HT-29 (cell line): ENCODE data around the gene TMUB2. TPM values are rescaled to one million over a fixed set of nuclear protein-coding genes. Genes with fewer than 3 reads are reported as not detected.
"Not testable (repeated sequence)": the region's sequence is repeated elsewhere in the genome, so short reads cannot be mapped to it uniquely, and the experiment has no call there.

Source experiments
- DNase-seq: peaks from one replicate; pipeline ENCODE4 v3.0.0-alpha.2; 2015; ENCODE audit warnings: low spot score
- small RNA-seq: library from RNA; depleted of rRNA; stranded (forward); fragments of <200 nt; gene quantifications from one replicate; pipeline ENCODE3, GENCODE V24; 2014
- total RNA-seq: library from RNA; depleted of rRNA; stranded (reverse); fragments of >200 nt; shearing (Covaris generic); gene quantifications from 2 replicates; pipeline ENCODE4 v1.2.3, GENCODE V29; 2014; rRNA removed

Gene TMUB2
- total RNA-seq, 1 experiment from 2014 or later: 45.4 TPM

DNA sequence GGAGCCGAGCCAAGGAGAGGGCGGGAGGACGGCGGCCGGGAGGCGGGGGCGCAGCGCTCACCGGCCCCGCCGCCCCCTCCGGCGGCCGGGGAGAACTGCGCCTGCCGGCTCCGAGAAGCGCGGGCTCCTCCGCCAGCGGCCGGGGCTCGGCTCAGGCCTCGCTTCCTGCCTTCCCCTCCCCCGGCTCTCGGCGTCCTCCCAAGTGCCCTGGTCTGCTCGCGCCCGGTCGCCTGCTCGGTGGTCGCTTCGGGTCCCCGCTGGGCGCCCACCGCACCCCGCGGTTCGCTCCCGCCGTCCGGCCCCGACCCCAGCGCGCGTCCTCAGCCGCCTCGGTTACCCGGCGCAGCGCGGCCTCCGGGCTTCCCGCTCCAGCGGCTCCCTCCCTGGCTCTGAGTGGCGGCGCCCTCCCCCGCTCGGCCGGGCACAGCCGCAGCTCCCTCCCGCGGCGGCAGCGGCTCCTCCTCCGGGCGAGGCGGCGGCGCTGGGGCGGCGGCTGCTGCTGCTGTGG, 32.4 kb downstream of the TMUB2 start:
- DNase-seq: peak; percentile 68

DNA sequence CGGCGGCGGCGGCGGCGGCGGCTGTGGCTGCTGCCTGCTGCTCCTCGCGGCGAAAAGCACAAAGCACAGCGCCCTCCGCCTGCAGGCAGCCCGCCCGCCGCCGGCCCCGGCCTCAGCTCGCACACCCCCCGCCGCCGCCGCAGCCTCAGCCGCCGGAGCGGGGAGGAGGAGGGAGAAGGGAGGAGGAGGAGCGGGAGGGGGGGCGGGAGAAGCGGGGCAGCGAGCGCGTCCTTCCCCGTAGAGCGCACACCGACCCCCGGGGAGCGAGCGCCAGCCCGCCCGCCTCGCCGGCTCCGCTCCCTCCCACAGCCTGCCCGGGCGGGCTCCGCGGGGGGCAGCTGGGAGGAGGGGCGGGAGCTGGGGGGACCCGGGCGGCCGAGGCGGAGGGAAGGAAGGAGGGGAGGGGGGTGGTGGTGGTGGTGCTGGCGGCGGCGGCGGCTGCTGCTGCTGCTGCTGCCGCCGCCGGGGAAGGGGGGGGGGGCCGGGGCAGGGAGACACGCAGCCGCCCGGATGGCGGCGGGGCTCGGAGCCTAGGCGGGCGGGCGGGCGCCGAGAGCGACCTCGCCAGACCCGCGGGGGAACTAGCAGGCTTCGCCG, 32.9 kb downstream of the TMUB2 start, which contains the start of gene UBTF:
Gene UBTF, minus strand, starts transcription at position 60 of the 597 bp plus-strand sequence. CDS start 1,446 bp downstream, outside the sequence.
- DNase-seq: peak; percentile 46

DNA sequence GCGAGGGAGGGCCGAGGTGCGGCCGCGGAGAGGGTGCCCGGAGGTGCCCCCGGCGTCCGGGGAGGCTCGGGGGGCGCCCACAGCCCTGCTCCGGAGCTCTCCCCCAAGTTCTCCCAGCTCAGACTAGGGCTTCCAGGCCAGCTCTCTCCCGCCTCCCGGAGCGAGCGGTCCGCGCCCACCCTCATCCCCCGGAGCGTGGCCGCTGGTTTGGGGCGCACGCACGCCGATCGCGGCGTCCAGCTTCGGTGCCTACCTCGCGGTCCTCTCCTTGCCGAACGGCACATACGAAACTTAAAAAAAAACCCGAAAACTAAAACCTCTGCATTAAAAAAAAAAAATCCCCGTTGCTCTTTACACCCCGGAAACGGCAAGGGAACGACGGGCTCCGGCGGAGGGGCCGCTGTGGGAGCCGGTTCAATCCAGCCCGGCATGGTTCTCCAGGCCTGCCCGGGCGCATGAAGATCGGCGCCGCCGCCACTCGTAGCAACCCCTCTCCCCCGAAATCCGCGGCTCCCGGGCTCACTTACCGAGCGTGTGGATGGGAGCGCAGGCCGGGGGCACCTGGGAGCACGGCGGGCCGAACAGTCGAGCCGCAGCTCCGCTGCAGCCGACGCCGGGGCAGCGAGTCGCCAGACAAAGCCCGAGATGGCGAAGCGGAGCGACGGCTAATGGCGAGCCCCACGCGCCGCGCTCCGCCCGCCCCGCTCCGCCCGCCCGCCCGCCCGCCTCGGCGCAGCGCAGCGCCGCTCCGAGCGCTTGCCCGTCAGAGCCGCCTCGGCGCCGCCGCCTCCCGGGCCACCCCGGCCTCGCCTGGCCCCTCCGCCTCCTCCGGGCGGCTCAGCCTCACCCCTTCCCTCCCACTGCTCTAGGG, 33.7 kb downstream of the TMUB2 start:
- DNase-seq: peak; percentile 38

DNA sequence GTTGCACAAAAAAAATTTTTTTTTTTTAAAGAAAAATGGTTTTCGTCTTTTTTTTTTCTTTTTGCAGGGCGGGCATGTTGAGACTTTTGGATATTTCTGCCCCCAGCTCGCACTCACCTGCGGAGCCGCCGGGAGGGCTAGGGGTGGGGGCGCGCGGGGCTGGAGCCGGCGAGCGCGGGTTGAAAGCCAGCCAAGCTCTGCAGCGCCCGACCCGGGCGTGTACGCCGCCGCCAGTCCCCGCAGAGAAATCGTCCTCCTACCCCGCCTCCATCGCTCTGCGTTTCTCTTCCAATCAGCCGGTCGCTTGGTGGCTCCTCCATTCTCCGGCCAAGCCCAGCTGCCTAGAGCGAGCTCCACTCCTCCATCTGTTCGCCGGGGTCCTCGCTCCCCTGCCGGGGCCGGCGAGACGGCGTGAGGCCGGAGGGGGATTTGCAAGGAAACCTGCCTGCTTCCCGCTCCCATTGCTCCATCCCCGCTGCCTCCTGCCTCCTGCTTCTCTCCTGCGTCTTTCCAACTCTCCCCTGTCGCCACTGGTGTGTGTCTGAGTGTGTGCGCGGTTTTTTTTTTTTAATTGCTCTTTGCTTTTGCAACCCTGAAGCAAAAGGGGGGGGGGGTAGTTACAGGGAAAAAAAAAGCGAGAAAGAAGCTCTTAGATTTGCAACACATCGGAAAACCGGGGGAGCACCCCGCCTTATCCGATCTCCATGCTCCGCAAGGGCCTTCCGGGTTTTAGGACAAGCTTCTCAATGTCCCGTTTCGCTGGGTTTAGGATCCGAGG, 34.5 kb downstream of the TMUB2 start:
- DNase-seq: peak; percentile 67

DNA sequence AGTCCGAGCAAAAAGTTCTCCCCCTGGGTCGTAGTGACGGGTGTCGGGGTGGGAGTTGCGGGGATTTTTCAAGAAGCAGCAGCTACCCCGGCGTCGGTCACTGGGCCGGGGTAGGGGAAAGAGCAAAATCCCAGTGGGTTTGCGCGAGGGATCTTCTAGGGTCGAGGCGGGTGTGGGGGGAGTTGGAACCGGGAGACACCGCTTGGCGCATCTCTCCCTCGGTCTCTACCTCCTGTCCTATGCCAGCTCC, 35.0 kb downstream of the TMUB2 start:
- no peak for DNase-seq

DNA sequence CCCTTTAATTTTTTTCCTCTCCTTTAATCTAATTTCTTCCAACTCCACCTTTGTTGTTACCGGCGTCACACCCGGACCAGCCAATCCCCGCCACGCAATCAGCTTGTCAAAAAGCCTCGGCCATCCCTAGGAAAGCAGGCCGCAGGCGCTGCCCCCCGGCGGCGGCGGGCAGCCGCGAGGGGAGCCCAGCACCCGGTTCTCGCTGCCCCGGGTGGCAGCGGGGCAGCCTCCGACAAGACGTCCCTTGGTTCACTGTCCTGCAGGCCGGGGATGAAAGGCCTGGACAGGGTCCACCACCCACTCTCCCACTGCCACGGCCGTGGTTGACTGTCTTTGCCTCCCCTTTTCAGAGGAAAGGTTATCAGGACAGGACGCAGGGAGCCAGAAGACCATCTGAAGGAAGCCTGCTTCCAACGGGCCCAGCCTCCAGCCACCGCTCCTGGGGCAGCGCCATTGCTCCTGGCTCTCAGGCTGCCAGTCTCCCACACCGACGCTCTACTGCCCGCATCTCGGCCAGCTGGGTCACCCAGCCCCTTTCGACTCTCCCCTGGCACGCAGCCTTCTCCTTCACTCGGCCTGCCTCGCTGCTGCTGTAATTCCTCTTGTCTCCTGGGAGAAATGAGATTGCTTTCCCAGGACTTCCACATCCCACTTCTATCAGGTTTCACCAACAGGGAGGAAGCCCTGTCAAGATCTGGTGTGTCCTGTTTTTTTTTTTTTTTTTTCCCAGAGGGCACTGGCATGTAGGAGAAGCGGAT, 35.5 kb downstream of the TMUB2 start:
- peak; percentile 54 for DNase-seq

DNA sequence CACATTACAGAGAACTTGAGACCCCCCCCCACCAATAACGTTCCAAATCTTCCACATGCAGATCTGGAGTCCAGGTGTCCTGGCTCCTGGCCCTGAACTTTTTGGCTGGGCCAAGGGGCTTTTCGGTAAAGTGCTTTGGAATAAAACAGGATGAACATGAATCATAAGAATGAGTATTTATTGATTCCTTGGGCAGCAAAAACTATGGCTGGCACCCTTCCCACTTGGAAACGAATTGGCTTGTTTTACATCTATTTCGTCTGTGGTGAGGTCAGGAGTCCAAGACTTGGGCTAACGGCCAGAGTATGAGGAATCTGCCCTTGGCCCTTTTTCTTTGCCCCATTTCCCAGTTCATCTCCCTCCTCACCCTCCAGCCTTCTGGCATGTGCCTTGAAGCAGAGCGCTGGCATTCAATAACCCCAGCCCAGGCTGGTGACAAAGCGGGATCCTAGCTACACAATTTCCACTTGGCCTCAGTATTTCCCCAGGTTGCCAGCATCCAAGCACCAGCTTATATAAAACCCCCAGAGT, 36.8 kb downstream of the TMUB2 start:
- DNase-seq: no peak

DNA sequence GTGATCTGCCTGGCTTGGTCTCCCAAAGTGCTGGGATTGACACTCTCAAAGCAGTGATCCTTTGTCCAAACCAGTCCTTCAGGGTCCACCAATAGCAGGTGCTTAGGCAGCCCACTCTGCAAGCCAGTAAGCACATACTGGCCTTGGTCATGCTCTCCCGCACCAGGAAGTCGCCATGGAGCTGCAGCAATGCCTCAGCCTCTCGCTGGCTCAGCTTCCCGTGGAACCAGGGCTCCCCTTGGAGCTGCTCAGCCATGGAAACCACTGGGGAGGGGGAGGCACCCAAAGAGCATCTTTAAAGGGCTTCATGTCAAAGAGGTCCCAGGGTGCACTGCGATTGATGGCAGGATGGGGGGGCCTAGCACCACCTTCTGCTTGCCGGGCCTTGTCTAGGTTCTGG, 42.3 kb downstream of the TMUB2 start:
- DNase-seq: no peak

DNA sequence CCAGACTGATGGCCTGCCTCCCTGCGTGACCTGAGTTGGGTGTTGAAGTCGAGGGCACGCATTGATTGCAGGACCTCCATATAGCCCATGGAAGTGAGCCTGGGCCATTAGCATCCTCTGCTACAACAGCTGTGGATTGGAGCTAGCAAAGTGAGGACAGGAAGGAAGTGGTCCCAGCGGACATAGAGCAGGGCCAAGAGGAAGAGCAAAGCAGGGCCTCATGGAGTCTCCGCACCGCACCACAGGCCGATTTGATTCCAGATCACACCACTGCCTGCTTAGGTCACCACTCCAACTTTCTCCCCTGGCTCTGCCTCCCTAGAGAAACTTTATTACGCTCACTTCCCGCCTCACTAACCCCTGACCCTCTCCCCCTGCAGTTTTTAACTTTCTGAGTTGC, 43.4 kb downstream of the TMUB2 start:
- no peak for DNase-seq

DNA sequence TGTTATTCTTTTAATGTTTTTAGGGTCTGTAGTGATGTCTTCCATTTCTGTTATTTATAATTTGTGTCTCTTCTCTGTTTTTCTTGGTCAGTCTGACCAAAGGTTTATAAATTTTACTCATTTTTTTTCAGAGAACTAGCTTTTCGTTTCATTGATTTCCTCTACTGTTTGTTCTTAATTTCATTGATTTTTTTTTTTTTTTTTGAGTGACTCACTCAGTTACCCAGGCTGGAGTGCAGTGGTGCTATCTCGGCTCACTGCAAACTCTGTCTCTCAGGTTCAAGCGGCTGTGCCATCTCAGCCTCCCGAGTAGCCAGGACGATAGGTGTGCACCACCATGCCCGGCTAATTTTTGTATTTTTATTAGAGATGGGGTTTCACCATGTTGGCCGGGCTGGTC, 45.3 kb downstream of the TMUB2 start:
- no peak for DNase-seq

DNA sequence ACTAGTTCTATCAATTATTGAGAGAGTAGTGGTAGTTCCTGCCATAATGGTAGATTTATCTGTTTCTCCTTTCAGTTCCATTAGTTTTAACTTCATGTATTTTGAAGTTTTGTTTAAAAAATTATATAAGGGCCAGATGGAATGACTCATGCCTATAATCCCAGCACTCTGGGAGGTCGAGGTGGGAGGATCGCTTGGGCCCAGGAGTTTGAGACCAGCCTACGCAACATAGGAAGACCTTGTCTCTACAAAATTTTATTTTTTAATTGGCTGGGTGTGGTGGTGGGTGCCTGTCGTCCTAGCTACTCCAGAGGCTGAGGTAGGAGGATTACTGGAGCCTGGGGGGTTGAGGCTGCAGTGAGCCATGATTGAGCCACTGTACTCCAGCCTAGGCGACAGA, 46.8 kb downstream of the TMUB2 start:
- no peak for DNase-seq

DNA sequence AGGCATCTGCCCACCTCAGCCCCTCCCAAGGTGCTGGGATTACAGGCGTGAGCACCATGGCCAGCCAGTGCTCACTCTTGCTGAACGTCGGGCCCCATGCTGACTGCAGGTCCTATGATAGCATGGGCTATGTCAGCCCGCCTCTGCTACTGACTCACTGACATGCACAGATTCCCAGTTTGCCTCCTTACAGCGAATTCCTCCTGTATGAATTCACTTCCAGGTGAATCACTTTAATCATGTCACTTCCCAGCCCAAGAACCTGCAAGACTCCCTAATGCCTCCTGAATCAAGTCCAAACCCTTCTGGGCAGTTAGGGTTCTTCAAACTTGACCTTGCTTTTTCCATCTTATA, 48.8 kb downstream of the TMUB2 start:
- DNase-seq: no peak

DNA sequence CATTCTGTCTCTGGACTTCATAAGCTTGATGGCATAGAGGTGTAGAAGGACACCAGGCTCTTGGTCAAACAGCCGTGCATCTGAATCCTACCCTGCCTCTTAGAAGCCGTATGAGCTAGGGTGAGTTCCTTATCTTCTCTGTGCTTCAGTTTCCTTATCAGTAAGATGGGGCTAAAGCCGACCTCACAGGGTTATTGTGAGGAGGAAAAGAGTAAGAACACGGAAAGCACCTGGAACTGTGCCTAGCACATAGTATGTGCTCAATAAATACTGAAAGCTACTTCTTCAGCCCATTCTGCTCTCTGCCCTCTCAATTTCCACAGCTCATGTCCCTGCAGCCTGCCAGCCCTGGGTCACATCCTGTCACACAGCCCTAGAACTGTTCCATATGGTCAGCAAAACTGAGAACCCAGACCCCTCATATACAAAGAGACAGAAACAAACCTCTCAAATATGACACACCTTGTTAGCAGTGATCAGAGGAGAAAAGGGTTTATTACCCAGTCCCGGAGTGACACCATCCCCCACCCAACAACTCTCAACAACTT, 49.7 kb downstream of the TMUB2 start:
- no peak for DNase-seq

DNA sequence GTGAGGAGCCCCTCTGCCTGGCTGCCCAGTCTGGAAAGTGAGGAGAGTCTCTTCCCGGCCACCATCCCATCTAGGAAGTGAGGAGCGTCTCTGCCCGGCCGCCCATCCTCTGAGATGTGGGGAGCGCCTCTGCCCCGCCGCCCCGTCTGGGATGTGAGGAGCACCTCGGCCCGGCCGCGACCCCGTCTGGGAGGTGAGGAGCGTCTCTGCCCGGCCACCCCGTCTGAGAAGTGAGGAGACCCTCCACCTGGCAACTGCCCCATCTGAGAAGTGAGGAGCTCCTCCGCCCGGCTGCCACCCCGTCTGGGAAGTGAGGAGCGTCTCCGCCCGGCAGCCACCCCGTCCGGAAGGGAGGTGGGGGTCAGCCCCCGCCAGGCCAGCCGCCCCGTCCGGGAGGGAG, 51.1 kb downstream of the TMUB2 start:
- DNase-seq: not testable (repeated sequence)

DNA sequence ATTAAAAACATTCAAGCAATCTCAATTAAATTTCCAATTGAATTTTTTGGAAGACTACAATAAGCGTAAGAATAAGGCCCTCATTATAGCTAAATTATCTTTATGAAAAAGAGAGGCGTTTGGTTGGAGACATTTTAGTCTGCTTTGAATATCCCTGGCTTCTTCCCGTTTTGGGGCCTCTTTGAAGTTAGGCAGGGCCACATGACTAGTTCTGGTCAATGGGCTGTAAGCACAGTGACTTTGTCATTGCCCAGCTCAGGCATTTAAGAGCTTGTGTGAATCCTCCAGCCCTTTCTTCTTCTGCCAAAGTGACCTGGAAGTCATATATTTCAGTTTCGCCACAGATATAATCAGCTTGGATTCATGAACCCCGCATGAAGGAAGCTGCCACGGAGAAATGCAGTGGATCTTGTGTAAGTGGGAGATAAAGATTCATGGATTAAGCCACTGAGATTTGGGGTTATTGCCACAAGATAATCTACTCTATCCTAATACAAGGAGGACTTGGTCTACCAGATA, 54.4 kb downstream of the TMUB2 start:
- no peak for DNase-seq

Small RNA genes lying within 50 kb of the gene (small RNA-seq; reads per million reads assigned to genes)
- gene MIR6782: not detected

Other genes starting within 250 kb of the TMUB2 start
- not detected in 2 replicates for gene PPY, start 244.5 kb upstream of the TMUB2 start, total RNA-seq
- gene PYY, start 233.0 kb upstream of the TMUB2 start, total RNA-seq: not detected in 2 replicates
- 2.7 and 4.2 TPM in 2 replicates for gene NAGS, start 182.3 kb upstream of the TMUB2 start, total RNA-seq
- 78.2 and 83.1 TPM in 2 replicates for gene TMEM101, start 172.0 kb upstream of the TMUB2 start, total RNA-seq
- 38.9 and 50.0 TPM in 2 replicates for gene LSM12, start 120.3 kb upstream of the TMUB2 start, total RNA-seq
- gene G6PC3, start 116.2 kb upstream of the TMUB2 start, total RNA-seq: 64.6 and 74.2 TPM in 2 replicates
- gene HDAC5, start 63.3 kb upstream of the TMUB2 start, total RNA-seq: 54.8 and 56.3 TPM in 2 replicates
- 5.8 and 7.8 TPM in 2 replicates for gene HROB, start 45.0 kb upstream of the TMUB2 start, total RNA-seq
- gene ASB16, start 16.3 kb upstream of the TMUB2 start, total RNA-seq: 0.03 TPM in 1 of 2 replicates, not detected in the other
- 70.5 and 82.7 TPM in 2 replicates for gene ATXN7L3, start 12.9 kb downstream of the TMUB2 start, total RNA-seq
- 61.8 and 65.2 TPM in 2 replicates for gene UBTF, start 32.7 kb downstream of the TMUB2 start, total RNA-seq
- not detected in 2 replicates for gene SLC4A1, start 81.2 kb downstream of the TMUB2 start, total RNA-seq
- 0.16 and 0.36 TPM in 2 replicates for gene RUNDC3A, start 121.6 kb downstream of the TMUB2 start, total RNA-seq
- gene SLC25A39, start 137.9 kb downstream of the TMUB2 start, total RNA-seq: 387 and 399 TPM in 2 replicates
- gene GRN, start 158.3 kb downstream of the TMUB2 start, total RNA-seq: 637 and 715 TPM in 2 replicates
- 2.1 and 3.0 TPM in 2 replicates for gene FAM171A2, start 176.9 kb downstream of the TMUB2 start, total RNA-seq
- 0.05 TPM in 1 of 2 replicates, not detected in the other for gene ITGA2B, start 202.7 kb downstream of the TMUB2 start, total RNA-seq